Neural crest cell (in vitro differentiated cells): ENCODE measurements around the gene CBY2. TPM values are rescaled to one million over a fixed set of nuclear protein-coding genes. Genes with fewer than 3 reads are reported as not detected.
A peak's percentile ranks its signal among the peaks of the same experiment; 100 is the strongest.
"Not testable (repeated sequence)": the region's sequence is repeated elsewhere in the genome, so short reads cannot be mapped to it uniquely, and the experiment has no call there.

Source experiments
- DNase-seq: peaks from one replicate; pipeline ENCODE4 v3.0.0; 2021; ENCODE audit warnings: low read depth, mixed read lengths, low spot score
- H3K27ac Mint-ChIP-seq: one replicate; pipeline ENCODE4 v1.8.0; 2021; ENCODE audit warnings: mild to moderate bottlenecking, mixed read lengths; ENCODE audit not compliant: unreplicated experiment
- H3K27me3 Mint-ChIP-seq: 2 replicates; pipeline ENCODE4 v1.8.0; 2021; ENCODE audit warnings: low read depth, mild to moderate bottlenecking, mixed read lengths
- H3K36me3 Mint-ChIP-seq: 2 replicates; pipeline ENCODE4 v1.8.0; 2021; ENCODE audit warnings: low read depth, mild to moderate bottlenecking, mixed read lengths
- H3K4me1 Mint-ChIP-seq: 2 replicates; pipeline ENCODE4 v1.8.0; 2021; ENCODE audit warnings: mixed read lengths
- H3K4me3 Mint-ChIP-seq: one replicate; pipeline ENCODE4 v1.8.0; 2021; ENCODE audit warnings: mild to moderate bottlenecking, mixed read lengths
- H3K9me3 Mint-ChIP-seq: 2 replicates; pipeline ENCODE4 v1.8.0; 2021; ENCODE audit warnings: mixed read lengths
- total RNA-seq: library from RNA; stranded (reverse); gene quantifications from 2 replicates; pipeline ENCODE4 v1.2.1, GENCODE V29; 2021
- TF ChIP-seq, protein P1 (sequence below): fragments of 200-600 bp; sonication (generic); conservative IDR thresholded peaks from 2 replicates; pipeline ENCODE4 v1.5.0; 2021; ENCODE audit warnings: antibody characterized with exemption, mild to moderate bottlenecking

Gene CBY2
- total RNA-seq, 1 donor from 2014 or later = not detected

DNA sequence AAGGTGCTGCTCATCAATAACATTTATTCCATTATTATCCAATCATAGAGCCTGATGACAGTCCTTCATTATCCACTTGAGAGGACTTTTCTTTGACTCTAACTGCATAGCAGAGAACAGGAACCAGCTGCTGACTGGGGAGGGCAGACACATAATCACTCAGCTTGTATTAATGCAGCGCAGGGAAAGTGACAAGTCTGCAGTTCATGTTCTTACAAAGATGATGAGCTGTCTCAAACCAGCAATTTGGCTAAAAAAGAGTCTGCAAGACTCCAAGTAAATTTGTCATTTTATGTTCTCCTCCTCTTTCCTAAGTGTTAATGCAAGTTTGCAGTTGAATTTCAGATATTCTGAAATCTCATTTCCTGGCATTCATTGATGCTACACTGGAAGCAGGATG lies 40.0 kb upstream of the CBY2 start:
- H3K4me1 Mint-ChIP-seq = no peaks in the 10 kb centered on the region
- TF ChIP-seq, protein P1, sequence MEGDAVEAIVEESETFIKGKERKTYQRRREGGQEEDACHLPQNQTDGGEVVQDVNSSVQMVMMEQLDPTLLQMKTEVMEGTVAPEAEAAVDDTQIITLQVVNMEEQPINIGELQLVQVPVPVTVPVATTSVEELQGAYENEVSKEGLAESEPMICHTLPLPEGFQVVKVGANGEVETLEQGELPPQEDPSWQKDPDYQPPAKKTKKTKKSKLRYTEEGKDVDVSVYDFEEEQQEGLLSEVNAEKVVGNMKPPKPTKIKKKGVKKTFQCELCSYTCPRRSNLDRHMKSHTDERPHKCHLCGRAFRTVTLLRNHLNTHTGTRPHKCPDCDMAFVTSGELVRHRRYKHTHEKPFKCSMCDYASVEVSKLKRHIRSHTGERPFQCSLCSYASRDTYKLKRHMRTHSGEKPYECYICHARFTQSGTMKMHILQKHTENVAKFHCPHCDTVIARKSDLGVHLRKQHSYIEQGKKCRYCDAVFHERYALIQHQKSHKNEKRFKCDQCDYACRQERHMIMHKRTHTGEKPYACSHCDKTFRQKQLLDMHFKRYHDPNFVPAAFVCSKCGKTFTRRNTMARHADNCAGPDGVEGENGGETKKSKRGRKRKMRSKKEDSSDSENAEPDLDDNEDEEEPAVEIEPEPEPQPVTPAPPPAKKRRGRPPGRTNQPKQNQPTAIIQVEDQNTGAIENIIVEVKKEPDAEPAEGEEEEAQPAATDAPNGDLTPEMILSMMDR = no peak
- H3K27me3 Mint-ChIP-seq = no peaks in the 10 kb centered on the region
- peaks cover 2% of the 10 kb centered on the region for H3K36me3 Mint-ChIP-seq
- no peak overlapping the region for H3K27ac Mint-ChIP-seq
- peaks cover 3% of the 10 kb centered on the region for H3K9me3 Mint-ChIP-seq
- H3K4me3 Mint-ChIP-seq = no peak overlapping the region
- no peak for DNase-seq

DNA sequence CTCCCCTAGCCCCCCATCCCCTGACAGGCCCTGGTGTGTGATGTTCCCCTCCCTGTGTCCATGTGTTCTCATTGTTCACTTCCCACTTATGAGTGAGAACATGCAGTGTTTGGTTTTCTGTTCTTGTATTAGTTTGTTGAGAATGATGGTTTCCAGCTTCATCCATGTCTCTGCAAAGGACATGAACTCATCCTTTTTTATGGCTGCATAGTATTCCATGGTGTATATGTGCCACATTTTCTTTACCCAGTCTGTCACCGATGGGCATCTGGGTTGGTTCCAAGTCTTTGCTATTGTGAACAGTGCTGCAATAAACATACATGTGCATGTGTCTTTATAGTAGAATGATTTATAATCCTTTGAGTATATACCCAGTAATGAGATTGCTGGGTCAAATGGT lies 39.2 kb upstream of the CBY2 start:
- not testable (repeated sequence) for DNase-seq, H3K27me3 Mint-ChIP-seq, H3K9me3 Mint-ChIP-seq, H3K27ac Mint-ChIP-seq, H3K4me1 Mint-ChIP-seq, H3K4me3 Mint-ChIP-seq, H3K36me3 Mint-ChIP-seq

DNA sequence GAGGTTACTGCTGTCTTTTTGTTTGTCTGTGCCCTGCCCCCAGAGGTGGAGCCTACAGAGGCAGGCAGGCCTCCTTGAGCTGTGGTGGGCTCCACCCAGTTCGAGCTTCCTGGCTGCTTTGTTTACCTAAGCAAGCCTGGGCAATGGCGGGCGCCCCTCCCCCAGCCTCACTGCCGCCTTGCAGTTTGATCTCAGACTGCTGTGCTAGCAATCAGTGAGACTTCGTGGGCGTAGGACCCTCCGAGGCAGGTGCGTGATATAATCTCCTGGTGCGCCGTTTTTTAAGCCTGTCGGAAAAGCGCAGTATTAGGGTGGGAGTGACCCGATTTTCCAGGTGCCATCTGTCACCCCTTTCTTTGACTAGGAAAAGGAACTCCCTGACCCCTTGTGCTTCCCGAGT lies 32.5 kb upstream of the CBY2 start:
- peak overlapping the region; percentile 37 for H3K27ac Mint-ChIP-seq
- DNase-seq, H3K9me3 Mint-ChIP-seq, H3K4me3 Mint-ChIP-seq, H3K36me3 Mint-ChIP-seq, H3K27me3 Mint-ChIP-seq: not testable (repeated sequence)
- H3K4me1 Mint-ChIP-seq = peaks cover 12% of the 10 kb centered on the region

DNA sequence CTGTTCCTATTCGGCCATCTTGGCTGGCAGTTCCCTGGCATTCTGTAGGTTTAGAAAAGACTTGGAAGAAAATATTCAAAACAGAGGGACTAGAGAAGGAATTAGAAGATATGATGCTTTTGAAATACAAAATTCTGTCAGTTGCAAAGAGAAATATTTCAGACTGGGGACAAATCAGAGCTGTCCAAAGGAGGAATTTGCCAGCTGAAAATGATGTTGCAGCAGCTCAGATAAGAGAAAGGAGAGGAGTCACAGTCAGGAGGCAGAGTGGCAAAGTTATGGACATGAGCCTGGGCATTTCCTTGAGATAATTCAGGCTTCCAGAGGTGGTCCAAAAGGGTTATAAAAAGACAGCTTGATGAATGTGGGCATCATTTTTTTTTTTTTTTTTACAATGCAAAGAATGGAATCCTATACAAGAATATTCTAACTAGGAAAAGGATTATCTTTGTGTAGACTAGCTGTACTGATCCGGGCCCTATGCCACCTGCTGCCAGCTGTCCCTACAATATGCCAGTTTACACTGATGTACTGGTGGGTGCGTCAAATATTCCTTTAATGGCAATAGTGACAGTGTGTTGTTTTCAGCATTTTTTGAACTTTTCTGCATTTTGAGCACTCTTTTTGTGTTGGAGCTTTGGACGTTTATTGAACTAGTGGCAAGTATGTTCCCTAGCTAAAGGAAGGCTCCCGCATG lies 31.8 kb upstream of the CBY2 start:
- H3K4me1 Mint-ChIP-seq = peaks cover 16% of the 10 kb centered on the region
- H3K27ac Mint-ChIP-seq = peak overlapping the region; percentile 37
- H3K4me3 Mint-ChIP-seq = no peak overlapping the region
- peaks cover 5% of the 10 kb centered on the region for H3K36me3 Mint-ChIP-seq
- no peak for DNase-seq
- H3K9me3 Mint-ChIP-seq = peaks cover 6% of the 10 kb centered on the region
- TF ChIP-seq, protein P1 = no peak
- H3K27me3 Mint-ChIP-seq = no peaks in the 10 kb centered on the region

DNA sequence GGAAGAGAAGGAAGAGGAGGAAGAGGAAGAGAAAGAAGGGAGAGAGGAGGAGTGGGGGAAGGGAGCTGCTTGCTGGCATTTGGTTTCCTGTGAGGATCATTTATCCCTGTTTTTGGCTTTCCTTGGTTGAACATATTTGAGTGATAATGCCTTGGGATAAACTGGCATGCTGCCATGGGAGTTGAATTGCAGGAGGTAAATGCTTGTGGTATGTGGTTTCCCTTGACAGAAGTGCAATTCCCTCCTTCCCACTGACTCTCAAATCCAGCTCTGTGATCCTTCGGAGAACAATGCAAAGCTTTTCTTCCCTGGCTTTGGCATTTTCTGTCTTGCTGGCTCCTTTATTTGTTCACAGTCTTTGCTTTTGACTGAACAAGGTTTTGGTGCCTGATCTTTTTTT lies 27.2 kb upstream of the CBY2 start:
- DNase-seq = no peak
- Mint-ChIP-seq H3K4me3 (no peak overlapping the region), H3K27me3 (no peaks in the 10 kb centered on the region), H3K4me1 (peaks cover 45% of the 10 kb centered on the region), H3K9me3 (peaks cover 8% of the 10 kb centered on the region), H3K27ac (no peak overlapping the region), H3K36me3 (peaks cover 2% of the 10 kb centered on the region)
- TF ChIP-seq, protein P1 = no peak

DNA sequence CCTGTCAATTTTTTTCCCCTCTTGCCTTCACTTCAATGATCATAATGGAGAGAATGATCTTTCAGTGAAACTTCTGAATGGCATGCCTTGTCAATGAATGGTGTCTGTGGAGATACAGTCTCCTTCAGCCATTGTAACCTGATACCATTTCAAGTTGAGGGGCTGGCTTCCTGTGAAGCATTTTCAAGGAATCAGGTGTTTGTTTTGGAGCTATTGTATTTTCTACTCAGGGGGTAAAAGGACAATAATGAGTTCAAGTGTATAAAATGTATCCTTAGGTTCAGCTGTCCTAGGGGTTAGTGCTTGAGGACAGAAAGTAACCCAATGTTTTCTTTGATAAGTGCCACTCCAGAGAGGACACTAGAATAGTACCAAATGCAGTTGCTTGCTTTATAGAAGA lies 23.8 kb upstream of the CBY2 start:
- Mint-ChIP-seq H3K36me3 (no peaks in the 10 kb centered on the region), H3K4me3 (no peak overlapping the region), H3K27me3 (no peaks in the 10 kb centered on the region), H3K27ac (no peak overlapping the region), H3K4me1 (peaks cover 46% of the 10 kb centered on the region), H3K9me3 (peaks cover 6% of the 10 kb centered on the region)
- TF ChIP-seq, protein P1 = no peak
- no peak for DNase-seq
